Measurements from ENCODE around the gene RPS14. TPM values are rescaled to one million over a fixed set of nuclear protein-coding genes. Genes with fewer than 3 reads are reported as not detected.
A peak's percentile ranks its signal among the peaks of the same experiment; 100 is the strongest.

The RPS14 gene
- total RNA-seq, 1 donor from 2014 or later: 1,465 TPM

DNA sequence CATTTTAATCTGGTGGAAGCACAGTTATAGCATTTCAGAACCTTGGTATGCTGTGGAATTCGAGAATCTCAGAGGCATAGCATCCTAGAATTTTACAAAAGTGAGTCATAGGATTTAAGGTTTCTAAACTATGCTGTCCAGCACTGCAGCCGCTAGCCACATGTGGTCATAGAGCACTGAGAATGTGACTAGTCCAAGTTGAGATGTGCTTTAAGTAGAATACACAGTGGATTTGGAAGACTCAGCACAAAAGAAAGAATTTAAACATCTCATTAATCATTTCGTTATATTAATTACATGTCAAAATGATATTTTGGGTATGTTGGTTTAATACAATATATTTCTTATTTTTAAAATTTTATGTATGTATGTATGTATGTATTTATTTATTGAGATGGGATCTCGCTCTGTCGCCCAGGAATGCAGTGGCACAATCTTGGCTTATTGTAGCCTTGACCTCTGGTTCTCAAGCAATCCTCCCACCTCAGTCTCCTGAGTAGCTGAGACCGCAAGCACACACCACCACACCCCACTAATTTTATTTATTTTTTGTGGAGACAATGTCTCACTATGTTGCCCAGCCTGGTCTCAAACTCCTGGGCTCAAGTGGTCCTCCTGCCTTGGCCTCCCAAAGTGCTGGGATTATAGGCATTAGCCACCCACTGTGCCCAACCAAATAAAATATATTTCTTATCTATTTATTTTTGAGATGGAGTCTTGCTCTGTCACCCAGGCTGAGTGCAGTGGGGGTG, 20.4 kb upstream of the RPS14 start:
- no peak for DNase-seq
- Mint-ChIP-seq H3K36me3 (ENCODE audit: unreplicated experiment) (no peaks in the 10 kb centered on the region), H3K27ac (ENCODE audit: unreplicated experiment) (no peak overlapping the region), H3K4me1 (ENCODE audit: low read depth, unreplicated experiment) (peaks cover 26% of the 10 kb centered on the region), H3K4me3 (ENCODE audit: unreplicated experiment) (no peak overlapping the region), H3K9me3 (ENCODE audit: unreplicated experiment) (peaks cover 7% of the 10 kb centered on the region), H3K27me3 (ENCODE audit: unreplicated experiment) (peaks cover 4% of the 10 kb centered on the region)
- TF ChIP-seq, protein P1, sequence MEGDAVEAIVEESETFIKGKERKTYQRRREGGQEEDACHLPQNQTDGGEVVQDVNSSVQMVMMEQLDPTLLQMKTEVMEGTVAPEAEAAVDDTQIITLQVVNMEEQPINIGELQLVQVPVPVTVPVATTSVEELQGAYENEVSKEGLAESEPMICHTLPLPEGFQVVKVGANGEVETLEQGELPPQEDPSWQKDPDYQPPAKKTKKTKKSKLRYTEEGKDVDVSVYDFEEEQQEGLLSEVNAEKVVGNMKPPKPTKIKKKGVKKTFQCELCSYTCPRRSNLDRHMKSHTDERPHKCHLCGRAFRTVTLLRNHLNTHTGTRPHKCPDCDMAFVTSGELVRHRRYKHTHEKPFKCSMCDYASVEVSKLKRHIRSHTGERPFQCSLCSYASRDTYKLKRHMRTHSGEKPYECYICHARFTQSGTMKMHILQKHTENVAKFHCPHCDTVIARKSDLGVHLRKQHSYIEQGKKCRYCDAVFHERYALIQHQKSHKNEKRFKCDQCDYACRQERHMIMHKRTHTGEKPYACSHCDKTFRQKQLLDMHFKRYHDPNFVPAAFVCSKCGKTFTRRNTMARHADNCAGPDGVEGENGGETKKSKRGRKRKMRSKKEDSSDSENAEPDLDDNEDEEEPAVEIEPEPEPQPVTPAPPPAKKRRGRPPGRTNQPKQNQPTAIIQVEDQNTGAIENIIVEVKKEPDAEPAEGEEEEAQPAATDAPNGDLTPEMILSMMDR (IDR thresholded peaks at IDR 0.05; ENCODE audit: partially characterized antibody, unreplicated experiment): no peak

DNA sequence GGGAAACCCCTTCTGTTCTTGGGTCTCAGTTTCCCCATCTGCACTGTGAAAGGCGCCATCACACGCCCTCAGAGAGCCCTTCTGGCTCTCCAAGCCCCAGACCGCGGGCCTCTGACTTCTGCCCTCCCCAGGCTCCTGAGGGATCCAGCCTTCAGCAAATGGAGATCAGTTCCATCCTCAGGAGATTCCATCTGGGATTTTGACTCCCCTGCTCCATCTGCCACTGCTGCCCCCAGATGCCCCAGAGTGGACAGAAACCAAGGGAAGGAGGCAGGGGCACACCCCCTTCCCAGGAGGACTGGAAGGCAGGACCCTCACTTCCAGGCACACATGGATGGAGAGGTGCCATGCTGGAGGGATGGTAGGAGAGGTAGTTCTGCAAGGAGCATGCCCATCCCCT, 18.7 kb upstream of the RPS14 start:
- H3K4me1 Mint-ChIP-seq (ENCODE audit: low read depth, unreplicated experiment): peaks cover 25% of the 10 kb centered on the region
- peaks cover 4% of the 10 kb centered on the region for H3K27me3 Mint-ChIP-seq (ENCODE audit: unreplicated experiment)
- H3K4me3 Mint-ChIP-seq (ENCODE audit: unreplicated experiment): no peak overlapping the region

DNA sequence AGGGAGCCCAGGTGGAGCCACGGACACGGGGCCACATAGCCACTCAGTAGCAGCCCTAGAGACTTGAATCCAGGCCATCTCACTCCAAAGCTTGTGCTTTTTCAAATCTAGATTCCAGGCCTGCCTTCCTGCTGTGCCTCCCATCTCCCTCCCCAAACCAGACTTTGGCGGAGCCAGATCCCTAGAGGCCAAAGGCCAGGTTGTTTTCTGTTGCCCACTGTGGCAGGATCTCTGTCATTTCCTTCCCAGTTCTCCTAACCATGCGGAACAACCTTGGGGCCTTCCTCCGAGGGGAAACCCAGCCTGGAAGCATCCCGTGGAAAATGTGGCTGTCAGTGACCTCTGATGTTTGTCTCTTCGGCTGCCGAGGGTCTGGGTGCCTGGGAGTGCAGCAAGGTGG, 16.4 kb upstream of the RPS14 start:
- peaks cover 14% of the 10 kb centered on the region for H3K9me3 Mint-ChIP-seq (ENCODE audit: unreplicated experiment)
- no peaks in the 10 kb centered on the region for H3K36me3 Mint-ChIP-seq (ENCODE audit: unreplicated experiment)
- peaks cover 4% of the 10 kb centered on the region for H3K27me3 Mint-ChIP-seq (ENCODE audit: unreplicated experiment)
- TF ChIP-seq, protein P1 (IDR thresholded peaks at IDR 0.05; ENCODE audit: partially characterized antibody, unreplicated experiment): no peak
- H3K27ac Mint-ChIP-seq (ENCODE audit: unreplicated experiment): no peak overlapping the region
- H3K4me1 Mint-ChIP-seq (ENCODE audit: low read depth, unreplicated experiment): peaks cover 25% of the 10 kb centered on the region
- DNase-seq: no peak
- H3K4me3 Mint-ChIP-seq (ENCODE audit: unreplicated experiment): no peak overlapping the region

More for the DNA sequence above, 18.7 kb upstream of the RPS14 start:
- Mint-ChIP-seq H3K9me3 (ENCODE audit: unreplicated experiment) (peaks cover 7% of the 10 kb centered on the region), H3K27ac (ENCODE audit: unreplicated experiment) (peak overlapping the region; percentile 83), H3K36me3 (ENCODE audit: unreplicated experiment) (no peaks in the 10 kb centered on the region)
- TF ChIP-seq, protein P1 (IDR thresholded peaks at IDR 0.05; ENCODE audit: partially characterized antibody, unreplicated experiment): no peak
- DNase-seq: peak; percentile 70

DNA sequence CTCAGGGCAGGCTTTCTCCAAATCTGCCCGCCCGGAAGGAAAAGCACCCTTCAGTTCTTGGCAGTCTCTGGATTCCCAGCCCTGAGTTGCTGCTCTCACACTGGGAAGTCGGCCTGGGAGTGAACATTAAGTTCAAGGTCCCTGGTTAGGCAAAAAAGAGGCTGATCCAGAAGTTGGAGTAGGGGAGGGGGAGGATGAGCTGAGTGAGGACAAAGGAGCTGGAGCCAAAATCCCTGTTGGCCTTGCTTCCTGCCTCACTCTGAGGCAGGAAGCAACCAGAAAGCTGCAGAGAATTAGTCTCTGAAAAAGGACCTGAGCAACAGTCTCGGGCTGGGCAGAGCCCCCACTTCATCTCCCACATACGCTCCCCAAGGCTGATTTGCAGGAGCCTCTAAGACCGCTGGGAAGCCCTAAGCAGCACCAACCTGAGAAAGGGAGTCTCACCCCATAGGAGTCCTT, 15.0 kb upstream of the RPS14 start:
- Mint-ChIP-seq H3K4me3 (ENCODE audit: unreplicated experiment) (no peak overlapping the region), H3K9me3 (ENCODE audit: unreplicated experiment) (peaks cover 20% of the 10 kb centered on the region), H3K27me3 (ENCODE audit: unreplicated experiment) (peaks cover 9% of the 10 kb centered on the region), H3K4me1 (ENCODE audit: low read depth, unreplicated experiment) (peaks cover 32% of the 10 kb centered on the region), H3K36me3 (ENCODE audit: unreplicated experiment) (no peaks in the 10 kb centered on the region), H3K27ac (ENCODE audit: unreplicated experiment) (peak overlapping the region; percentile 66)
- no peak for DNase-seq
- TF ChIP-seq, protein P1 (IDR thresholded peaks at IDR 0.05; ENCODE audit: partially characterized antibody, unreplicated experiment): no peak

DNA sequence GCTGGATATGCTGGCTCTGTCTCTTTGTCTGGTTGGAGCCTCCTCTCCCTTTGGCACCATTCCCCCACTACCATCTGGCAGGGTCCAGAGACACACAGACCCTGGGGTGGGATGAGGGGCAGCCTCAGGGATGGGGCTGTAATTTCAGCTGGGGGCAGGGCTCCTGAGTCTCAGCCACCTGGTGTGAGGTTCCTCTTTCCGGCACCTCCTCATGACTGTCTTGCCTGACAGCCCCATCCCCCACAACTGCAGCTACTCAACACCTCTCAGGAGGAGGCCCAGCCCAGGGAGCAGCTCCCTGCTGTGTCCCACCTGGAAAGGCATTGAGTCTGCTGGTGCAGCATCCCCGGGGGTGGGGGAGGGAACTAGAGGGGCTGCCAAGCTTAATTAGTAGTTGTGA, 11.7 kb upstream of the RPS14 start:
- H3K9me3 Mint-ChIP-seq (ENCODE audit: unreplicated experiment): peaks cover 14% of the 10 kb centered on the region
- peaks cover 6% of the 10 kb centered on the region for H3K27me3 Mint-ChIP-seq (ENCODE audit: unreplicated experiment)
- peaks cover 20% of the 10 kb centered on the region for H3K4me1 Mint-ChIP-seq (ENCODE audit: low read depth, unreplicated experiment)
- H3K27ac Mint-ChIP-seq (ENCODE audit: unreplicated experiment): no peak overlapping the region
- H3K36me3 Mint-ChIP-seq (ENCODE audit: unreplicated experiment): no peaks in the 10 kb centered on the region
- TF ChIP-seq, protein P1 (IDR thresholded peaks at IDR 0.05; ENCODE audit: partially characterized antibody, unreplicated experiment): no peak
- H3K4me3 Mint-ChIP-seq (ENCODE audit: unreplicated experiment): no peak overlapping the region
- peak; percentile 31 for DNase-seq
